ENCODE measurements around the gene PCARE.

DNA sequence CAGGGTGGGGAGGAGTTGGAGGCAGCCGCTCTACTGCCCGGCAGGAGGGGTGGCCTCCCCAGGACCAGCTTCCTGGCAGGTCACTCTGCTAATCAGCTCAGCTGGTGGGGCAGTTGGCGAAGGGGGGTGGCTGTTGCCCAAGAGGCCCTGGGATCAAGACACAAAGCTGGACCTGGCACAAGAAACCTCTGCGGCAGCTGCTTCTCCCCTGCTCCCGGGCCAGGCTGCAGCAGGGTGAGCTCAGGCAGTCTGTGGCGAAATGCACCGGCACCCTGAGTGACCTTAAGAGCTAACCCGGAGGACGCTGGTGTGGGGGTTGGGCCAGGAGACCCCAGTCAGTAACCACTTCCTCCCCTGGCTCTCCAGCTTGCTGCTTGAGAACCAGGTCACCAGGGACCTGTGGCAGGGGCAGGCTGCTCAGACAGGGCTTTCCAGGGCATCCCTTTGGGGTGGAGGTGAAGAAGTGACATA is 62.1 kb downstream of the PCARE start:
- TF ChIP-seq, protein P1, sequence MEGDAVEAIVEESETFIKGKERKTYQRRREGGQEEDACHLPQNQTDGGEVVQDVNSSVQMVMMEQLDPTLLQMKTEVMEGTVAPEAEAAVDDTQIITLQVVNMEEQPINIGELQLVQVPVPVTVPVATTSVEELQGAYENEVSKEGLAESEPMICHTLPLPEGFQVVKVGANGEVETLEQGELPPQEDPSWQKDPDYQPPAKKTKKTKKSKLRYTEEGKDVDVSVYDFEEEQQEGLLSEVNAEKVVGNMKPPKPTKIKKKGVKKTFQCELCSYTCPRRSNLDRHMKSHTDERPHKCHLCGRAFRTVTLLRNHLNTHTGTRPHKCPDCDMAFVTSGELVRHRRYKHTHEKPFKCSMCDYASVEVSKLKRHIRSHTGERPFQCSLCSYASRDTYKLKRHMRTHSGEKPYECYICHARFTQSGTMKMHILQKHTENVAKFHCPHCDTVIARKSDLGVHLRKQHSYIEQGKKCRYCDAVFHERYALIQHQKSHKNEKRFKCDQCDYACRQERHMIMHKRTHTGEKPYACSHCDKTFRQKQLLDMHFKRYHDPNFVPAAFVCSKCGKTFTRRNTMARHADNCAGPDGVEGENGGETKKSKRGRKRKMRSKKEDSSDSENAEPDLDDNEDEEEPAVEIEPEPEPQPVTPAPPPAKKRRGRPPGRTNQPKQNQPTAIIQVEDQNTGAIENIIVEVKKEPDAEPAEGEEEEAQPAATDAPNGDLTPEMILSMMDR (IDR thresholded peaks at IDR 0.05) = no peak
- TF ChIP-seq POLR2AphosphoS5 (IDR thresholded peaks at IDR 0.05; ENCODE audit: low read depth, low read length) = no peak
